KMS-11 (cell line): Measurements from ENCODE around the gene TJP3.

Experiments used
- H2AFZ ChIP-seq: fragments of 200-600 bp; sonication (generic); 2 replicates; pipeline ENCODE4 v1.6.1; 2016; ENCODE audit warnings: antibody characterized with exemption, mixed run types, low read depth
- H3K27ac ChIP-seq: fragments of 200-600 bp; sonication (generic); 2 replicates; pipeline ENCODE4 v1.6.1; 2016; ENCODE audit warnings: mild to moderate bottlenecking, mixed run types
- H3K27me3 ChIP-seq: fragments of 200-600 bp; sonication (generic); 2 replicates; pipeline ENCODE4 v1.6.1; 2017; ENCODE audit warnings: mild to moderate bottlenecking, low read depth, mixed run types, moderate library complexity; ENCODE audit not compliant: insufficient read depth
- H3K36me3 ChIP-seq: fragments of 200-600 bp; sonication (generic); 2 replicates; pipeline ENCODE4 v1.6.1; 2017; ENCODE audit warnings: mild to moderate bottlenecking, mixed run types; ENCODE audit not compliant: insufficient read depth
- H3K4me1 ChIP-seq: fragments of 200-600 bp; sonication (generic); 2 replicates; pipeline ENCODE4 v1.6.1; 2016; ENCODE audit warnings: mild to moderate bottlenecking, low read depth, mixed run types; ENCODE audit not compliant: poor library complexity, severe bottlenecking
- H3K4me2 ChIP-seq: fragments of 200-600 bp; sonication (generic); 2 replicates; pipeline ENCODE4 v1.7.0; 2016; ENCODE audit warnings: mild to moderate bottlenecking, mixed run types
- H3K4me3 ChIP-seq: fragments of 200-600 bp; sonication (generic); IDR thresholded peaks from 2 replicates; pipeline ENCODE4 v1.6.1; 2017; ENCODE audit warnings: low read depth, low read length, mixed read lengths; ENCODE audit not compliant: insufficient read depth
- H3K79me2 ChIP-seq: fragments of 200-600 bp; sonication (generic); 2 replicates; pipeline ENCODE4 v1.6.1; 2016; ENCODE audit warnings: low read depth, mixed run types; ENCODE audit not compliant: insufficient read depth
- H3K9ac ChIP-seq: fragments of 200-600 bp; sonication (generic); 2 replicates; pipeline ENCODE4 v1.6.1; 2016; ENCODE audit warnings: mild to moderate bottlenecking, mixed run types
- H4K20me1 ChIP-seq: fragments of 200-600 bp; sonication (generic); 2 replicates; pipeline ENCODE4 v1.6.1; 2016; ENCODE audit warnings: mild to moderate bottlenecking, mixed run types; ENCODE audit not compliant: insufficient read depth
- TF ChIP-seq, protein P1 (sequence below): fragments of 200-600 bp; sonication (generic); conservative IDR thresholded peaks from 2 replicates; pipeline ENCODE4 v1.6.1; 2017; ENCODE audit warnings: low read depth, mild to moderate bottlenecking, antibody characterized with exemption, low read length, moderate library complexity, mixed read lengths

The TJP3 gene

DNA sequence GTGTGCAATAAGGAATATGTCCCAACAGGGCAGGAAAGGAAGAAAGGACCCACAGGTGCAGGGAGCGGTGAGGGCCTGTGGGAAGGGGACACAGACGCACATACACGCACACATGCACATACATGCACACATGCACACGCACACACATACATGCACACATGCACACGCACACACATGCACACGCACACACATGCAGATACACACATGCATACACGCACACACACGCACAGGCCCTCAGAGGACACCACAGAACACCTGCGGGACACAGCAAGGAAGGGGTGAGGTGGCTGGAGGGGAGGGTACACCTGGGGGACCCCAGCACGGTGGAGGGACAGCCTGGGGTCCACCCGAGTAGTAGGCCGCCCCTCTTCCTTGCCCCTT lies 20.8 kb upstream of the TJP3 start:
- Histone ChIP-seq H3K4me2 (peak overlapping the region; percentile 90), H3K27ac (peak overlapping the region; percentile 89; the same call in 1 of the 2 replicates), H3K27me3 (no peaks in the 10 kb centered on the region), H3K79me2 (peaks cover 19% of the 10 kb centered on the region; the same call in 1 of the 2 replicates), H4K20me1 (no peaks in the 10 kb centered on the region), H3K36me3 (no peaks in the 10 kb centered on the region), H2AFZ (no peak overlapping the region), H3K4me1 (peaks cover 48% of the 10 kb centered on the region), H3K9ac (peak overlapping the region; percentile 66; the same call in 1 of the 2 replicates), H3K4me3 (no peak overlapping the region)
- TF ChIP-seq, protein P1, sequence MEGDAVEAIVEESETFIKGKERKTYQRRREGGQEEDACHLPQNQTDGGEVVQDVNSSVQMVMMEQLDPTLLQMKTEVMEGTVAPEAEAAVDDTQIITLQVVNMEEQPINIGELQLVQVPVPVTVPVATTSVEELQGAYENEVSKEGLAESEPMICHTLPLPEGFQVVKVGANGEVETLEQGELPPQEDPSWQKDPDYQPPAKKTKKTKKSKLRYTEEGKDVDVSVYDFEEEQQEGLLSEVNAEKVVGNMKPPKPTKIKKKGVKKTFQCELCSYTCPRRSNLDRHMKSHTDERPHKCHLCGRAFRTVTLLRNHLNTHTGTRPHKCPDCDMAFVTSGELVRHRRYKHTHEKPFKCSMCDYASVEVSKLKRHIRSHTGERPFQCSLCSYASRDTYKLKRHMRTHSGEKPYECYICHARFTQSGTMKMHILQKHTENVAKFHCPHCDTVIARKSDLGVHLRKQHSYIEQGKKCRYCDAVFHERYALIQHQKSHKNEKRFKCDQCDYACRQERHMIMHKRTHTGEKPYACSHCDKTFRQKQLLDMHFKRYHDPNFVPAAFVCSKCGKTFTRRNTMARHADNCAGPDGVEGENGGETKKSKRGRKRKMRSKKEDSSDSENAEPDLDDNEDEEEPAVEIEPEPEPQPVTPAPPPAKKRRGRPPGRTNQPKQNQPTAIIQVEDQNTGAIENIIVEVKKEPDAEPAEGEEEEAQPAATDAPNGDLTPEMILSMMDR = no peak

DNA sequence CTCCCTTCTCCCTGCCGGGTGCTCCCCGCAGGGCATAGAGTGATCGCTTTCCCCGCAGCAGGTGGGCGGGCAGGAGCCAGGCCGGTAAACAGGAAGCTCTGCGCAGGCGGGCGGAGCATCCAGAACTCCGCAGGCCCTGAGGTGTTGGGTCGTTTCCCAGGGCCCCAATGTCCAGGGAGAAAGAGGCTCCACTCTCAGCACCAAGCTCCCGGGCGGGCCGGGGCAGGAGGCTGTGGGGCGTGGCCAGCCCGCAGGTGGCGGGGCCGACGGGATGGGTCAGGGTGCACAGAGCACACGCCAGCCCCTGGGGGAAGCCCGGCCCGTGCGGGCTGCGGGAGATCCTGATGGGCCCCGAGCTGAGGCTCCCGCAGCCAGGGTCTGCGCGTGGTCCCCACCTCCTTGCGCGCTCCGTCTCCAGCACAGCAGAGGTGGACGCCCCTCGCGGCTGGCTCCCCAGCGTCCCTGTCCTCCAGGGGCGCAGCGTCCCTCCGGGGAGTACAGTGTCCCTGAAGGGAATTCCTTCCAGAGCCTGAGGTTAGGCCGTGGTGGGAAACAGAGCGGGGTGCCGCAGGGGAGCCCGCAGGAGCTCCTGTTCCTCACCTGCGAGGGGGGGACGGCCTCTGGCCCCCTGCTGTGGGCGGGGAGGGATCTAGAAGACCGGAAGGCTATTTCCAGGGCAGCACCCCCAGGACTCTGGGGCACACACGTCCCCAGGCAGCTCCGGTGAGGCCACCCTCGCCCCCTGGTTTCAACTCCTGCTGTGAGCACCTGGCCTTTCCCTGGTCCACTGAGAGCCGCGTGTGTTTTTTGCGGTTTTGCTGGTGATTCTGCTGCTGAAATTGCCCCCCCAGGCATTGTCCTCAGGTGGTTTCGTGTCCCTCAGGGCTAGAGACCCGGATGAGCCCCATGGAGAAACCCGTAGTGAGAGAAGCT lies 20.1 kb upstream of the TJP3 start:
- TF ChIP-seq, protein P1 = 0 out of 2 replicates have a peak, but pooled peaks have one; percentile 15
- H3K4me3 ChIP-seq = no peak overlapping the region
- no peaks in the 10 kb centered on the region for H3K27me3 ChIP-seq
- H3K27ac ChIP-seq = peak overlapping the region; percentile 89
- peak overlapping the region; percentile 66 for H3K9ac ChIP-seq
- H3K79me2 ChIP-seq = peaks cover 22% of the 10 kb centered on the region; the same call in 1 of the 2 replicates
- peaks cover 48% of the 10 kb centered on the region for H3K4me1 ChIP-seq
- H3K36me3 ChIP-seq = no peaks in the 10 kb centered on the region
- H2AFZ ChIP-seq = peak overlapping the region; percentile 44
- H4K20me1 ChIP-seq = no peaks in the 10 kb centered on the region
- peak overlapping the region; percentile 90 for H3K4me2 ChIP-seq

DNA sequence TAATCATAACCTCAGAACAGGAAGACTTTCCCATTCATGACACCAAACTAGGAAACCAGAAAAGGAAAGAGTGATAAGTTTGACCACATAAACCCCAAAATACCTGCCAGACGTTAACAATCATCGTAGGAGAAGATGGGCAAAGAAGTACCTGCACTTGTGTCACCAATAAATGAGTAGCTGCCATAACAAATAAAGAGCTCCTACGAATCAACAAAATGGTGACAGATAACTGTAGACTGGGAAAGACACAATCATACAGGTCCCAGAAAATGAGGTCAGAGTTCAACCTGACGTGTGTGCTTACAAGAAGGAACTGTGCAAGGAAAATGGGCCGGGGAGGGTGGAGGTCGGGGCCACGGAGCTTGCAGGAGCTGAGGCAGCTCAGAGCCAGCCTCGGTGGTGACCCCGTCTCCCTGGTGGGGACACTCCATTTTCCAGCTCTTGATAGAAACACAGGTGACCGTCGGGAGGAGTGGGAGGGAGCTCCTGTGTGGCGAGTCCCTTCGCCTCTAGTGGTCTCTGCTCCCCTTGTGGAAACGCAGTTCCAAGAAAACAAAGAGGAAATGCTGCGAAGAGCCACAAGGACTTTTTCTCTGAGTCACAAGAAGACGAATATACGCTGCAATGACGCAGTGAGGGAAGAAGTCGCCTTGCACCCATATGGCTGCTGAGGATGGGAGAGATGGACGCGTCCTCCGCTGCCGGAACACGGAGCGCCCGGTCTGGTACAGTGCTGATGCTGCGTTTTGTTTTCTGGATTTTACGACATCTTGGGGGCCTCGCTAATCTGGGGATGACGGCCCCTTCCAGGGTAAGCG lies 17.4 kb upstream of the TJP3 start:
- H4K20me1 ChIP-seq = no peaks in the 10 kb centered on the region
- no peak overlapping the region for H2AFZ ChIP-seq
- no peak overlapping the region for H3K9ac ChIP-seq
- H3K27me3 ChIP-seq = no peaks in the 10 kb centered on the region
- no peak overlapping the region for H3K4me3 ChIP-seq
- no peaks in the 10 kb centered on the region for H3K36me3 ChIP-seq
- H3K79me2 ChIP-seq = peaks cover 33% of the 10 kb centered on the region; the same call in 1 of the 2 replicates
- TF ChIP-seq, protein P1 = no peak
- H3K4me2 ChIP-seq = no peak overlapping the region; the same call in 1 of the 2 replicates
- H3K27ac ChIP-seq = no peak overlapping the region
- peaks cover 44% of the 10 kb centered on the region for H3K4me1 ChIP-seq

DNA sequence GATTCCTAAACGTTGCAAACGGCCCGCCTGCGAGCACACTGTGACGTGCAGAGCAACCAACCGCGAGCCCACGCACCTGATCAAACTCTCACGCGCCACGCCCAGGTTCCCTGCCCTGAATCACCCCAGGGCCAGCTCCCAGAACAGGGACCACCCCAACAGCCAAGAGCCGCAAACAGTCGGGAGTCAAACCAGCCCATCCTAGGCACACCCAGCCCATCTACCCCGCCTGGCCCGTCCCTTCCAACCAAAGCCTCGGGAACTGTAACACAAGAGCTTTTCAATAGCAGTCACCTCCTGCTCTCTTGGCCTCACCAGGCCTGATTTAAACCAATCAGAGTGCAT lies 16.8 kb upstream of the TJP3 start:
- H3K27ac ChIP-seq = no peak overlapping the region
- no peaks in the 10 kb centered on the region for H3K36me3 ChIP-seq
- H3K4me2 ChIP-seq = no peak overlapping the region
- H3K27me3 ChIP-seq = no peaks in the 10 kb centered on the region
- peaks cover 36% of the 10 kb centered on the region; the same call in 1 of the 2 replicates for H3K79me2 ChIP-seq
- no peak overlapping the region for H2AFZ ChIP-seq
- H3K9ac ChIP-seq = no peak overlapping the region
- H3K4me3 ChIP-seq = no peak overlapping the region
- H3K4me1 ChIP-seq = peaks cover 38% of the 10 kb centered on the region
- no peaks in the 10 kb centered on the region for H4K20me1 ChIP-seq
- TF ChIP-seq, protein P1 = no peak
